ENCODE results near the gene GTF3C5. TPM values are rescaled to one million over a fixed set of nuclear protein-coding genes. Genes with fewer than 3 reads are reported as not detected.

The GTF3C5 gene
- polyA plus RNA-seq, 1 of the 3 experiments (the other 2 are of a cell fraction): 57.3 TPM

- Histone ChIP-seq H3K4me2 (no peak overlapping the region), H4K20me1 (ENCODE audit: insufficient read depth) (no peaks in the 10 kb centered on the region), H3K4me3 (ENCODE audit: low read depth in 2 of 2, low read length in 1 of 2) (no peak overlapping the region), H2AFZ (ENCODE audit: low read depth) (no peak overlapping the region), H3F3A (replicated peaks; ENCODE audit: insufficient read depth) (no peaks in the 10 kb centered on the region), H3K4me1 (ENCODE audit: control insufficient read depth in 1 of 2, insufficient read depth in 2 of 2, low read depth in 1 of 2, low read length in 1 of 2) (no peaks in the 10 kb centered on the region), H3K9ac (no peak overlapping the region), H3K79me2 (ENCODE audit: insufficient read depth) (no peaks in the 10 kb centered on the region), H3K27ac (ENCODE audit: low read depth in 2 of 2, low read length in 1 of 2) (no peak overlapping the region), H3K36me3 (replicated peaks in 1 of 2; ENCODE audit: control insufficient read depth in 1 of 2, insufficient read depth in 2 of 2, low read length in 1 of 2) (no peaks in the 10 kb centered on the region), H3K9me3 (no peaks in the 10 kb centered on the region), H3K27me3 (ENCODE audit: insufficient read depth) (peaks cover 21% of the 10 kb centered on the region), H3K9me2 (no peaks in the 10 kb centered on the region)
- CTCF ChIA-PET: interaction anchor here (1.6 to 1.7 kb wide), 4 partner anchors 8 to 83 kb away, joined by 4 to 10 read pairs (median 6); no protein-coding TSS in a partner anchor
- WGBS (ENCODE audit: low lambda C conversion rate): 20% methylated on average over 2 of the region's 4 CpGs
- POLR2A ChIA-PET: no interaction called here
- TF ChIP-seq USF2 (IDR thresholded peaks at IDR 0.05; ENCODE audit: borderline replicate concordance, low read depth, low read length) (no peak), PBX3 (IDR thresholded peaks at IDR 0.05) (no peak), NFIC (IDR thresholded peaks at IDR 0.05; ENCODE audit: borderline replicate concordance) (no peak), RXRA (IDR thresholded peaks at IDR 0.05; ENCODE audit: borderline replicate concordance, low read depth) (no peak), CHD2 (IDR thresholded peaks at IDR 0.05; ENCODE audit: low read length, partially characterized antibody) (no peak), EZH2phosphoT487 (IDR thresholded peaks at IDR 0.05; ENCODE audit: borderline replicate concordance, low read depth) (no peak), RFX5 (IDR thresholded peaks at IDR 0.05; ENCODE audit: low read length) (no peak), TEAD4 (IDR thresholded peaks at IDR 0.05; ENCODE audit: borderline replicate concordance, insufficient read depth) (no peak), FOXJ3 (CRISPR knock-in tag; IDR thresholded peaks at IDR 0.05) (no peak), GATA2 (CRISPR knock-in tag; IDR thresholded peaks at IDR 0.05) (no peak), FOSL2 (IDR thresholded peaks at IDR 0.05; ENCODE audit: borderline replicate concordance, low read depth) (no peak), SMC3 (IDR thresholded peaks at IDR 0.05; ENCODE audit: low read depth, low read length) (no peak), MEF2A (IDR thresholded peaks at IDR 0.05; ENCODE audit: borderline replicate concordance, low read depth) (no peak), TCF12 (IDR thresholded peaks at IDR 0.05) (no peak), TAF1 (IDR thresholded peaks at IDR 0.05; ENCODE audit: borderline replicate concordance, low read depth, low read length) (no peak), RAD21 (IDR thresholded peaks at IDR 0.05; ENCODE audit: low read length) (no peak), USF1 (IDR thresholded peaks at IDR 0.05; ENCODE audit: borderline replicate concordance, low read depth) (no peak)
- TF ChIP-seq, protein P1, sequence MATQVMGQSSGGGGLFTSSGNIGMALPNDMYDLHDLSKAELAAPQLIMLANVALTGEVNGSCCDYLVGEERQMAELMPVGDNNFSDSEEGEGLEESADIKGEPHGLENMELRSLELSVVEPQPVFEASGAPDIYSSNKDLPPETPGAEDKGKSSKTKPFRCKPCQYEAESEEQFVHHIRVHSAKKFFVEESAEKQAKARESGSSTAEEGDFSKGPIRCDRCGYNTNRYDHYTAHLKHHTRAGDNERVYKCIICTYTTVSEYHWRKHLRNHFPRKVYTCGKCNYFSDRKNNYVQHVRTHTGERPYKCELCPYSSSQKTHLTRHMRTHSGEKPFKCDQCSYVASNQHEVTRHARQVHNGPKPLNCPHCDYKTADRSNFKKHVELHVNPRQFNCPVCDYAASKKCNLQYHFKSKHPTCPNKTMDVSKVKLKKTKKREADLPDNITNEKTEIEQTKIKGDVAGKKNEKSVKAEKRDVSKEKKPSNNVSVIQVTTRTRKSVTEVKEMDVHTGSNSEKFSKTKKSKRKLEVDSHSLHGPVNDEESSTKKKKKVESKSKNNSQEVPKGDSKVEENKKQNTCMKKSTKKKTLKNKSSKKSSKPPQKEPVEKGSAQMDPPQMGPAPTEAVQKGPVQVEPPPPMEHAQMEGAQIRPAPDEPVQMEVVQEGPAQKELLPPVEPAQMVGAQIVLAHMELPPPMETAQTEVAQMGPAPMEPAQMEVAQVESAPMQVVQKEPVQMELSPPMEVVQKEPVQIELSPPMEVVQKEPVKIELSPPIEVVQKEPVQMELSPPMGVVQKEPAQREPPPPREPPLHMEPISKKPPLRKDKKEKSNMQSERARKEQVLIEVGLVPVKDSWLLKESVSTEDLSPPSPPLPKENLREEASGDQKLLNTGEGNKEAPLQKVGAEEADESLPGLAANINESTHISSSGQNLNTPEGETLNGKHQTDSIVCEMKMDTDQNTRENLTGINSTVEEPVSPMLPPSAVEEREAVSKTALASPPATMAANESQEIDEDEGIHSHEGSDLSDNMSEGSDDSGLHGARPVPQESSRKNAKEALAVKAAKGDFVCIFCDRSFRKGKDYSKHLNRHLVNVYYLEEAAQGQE (IDR thresholded peaks at IDR 0.05; ENCODE audit: low read depth, low read length): no peak
- TF ChIP-seq, protein P2, sequence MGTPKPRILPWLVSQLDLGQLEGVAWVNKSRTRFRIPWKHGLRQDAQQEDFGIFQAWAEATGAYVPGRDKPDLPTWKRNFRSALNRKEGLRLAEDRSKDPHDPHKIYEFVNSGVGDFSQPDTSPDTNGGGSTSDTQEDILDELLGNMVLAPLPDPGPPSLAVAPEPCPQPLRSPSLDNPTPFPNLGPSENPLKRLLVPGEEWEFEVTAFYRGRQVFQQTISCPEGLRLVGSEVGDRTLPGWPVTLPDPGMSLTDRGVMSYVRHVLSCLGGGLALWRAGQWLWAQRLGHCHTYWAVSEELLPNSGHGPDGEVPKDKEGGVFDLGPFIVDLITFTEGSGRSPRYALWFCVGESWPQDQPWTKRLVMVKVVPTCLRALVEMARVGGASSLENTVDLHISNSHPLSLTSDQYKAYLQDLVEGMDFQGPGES (IDR thresholded peaks at IDR 0.05; ENCODE audit: low read depth, low read length): no peak
- no peak for DNase-seq
Measured at GRCh38 chr9:132985071-132985350, 45.8 kb upstream of the GTF3C5 start.

Data from SK-N-SH (cell line).